GM12874 (cell line): Measurements from ENCODE around the gene WDR45B.

Experiments used
- TF ChIP-seq, protein P1 (sequence below): IDR thresholded peaks from 2 replicates; pipeline ENCODE4 v1.5.1; 2011; ENCODE audit warnings: low read depth, mild to moderate bottlenecking, control low read depth, low read length, moderate library complexity; ENCODE audit not compliant: insufficient read depth

Gene WDR45B

DNA sequence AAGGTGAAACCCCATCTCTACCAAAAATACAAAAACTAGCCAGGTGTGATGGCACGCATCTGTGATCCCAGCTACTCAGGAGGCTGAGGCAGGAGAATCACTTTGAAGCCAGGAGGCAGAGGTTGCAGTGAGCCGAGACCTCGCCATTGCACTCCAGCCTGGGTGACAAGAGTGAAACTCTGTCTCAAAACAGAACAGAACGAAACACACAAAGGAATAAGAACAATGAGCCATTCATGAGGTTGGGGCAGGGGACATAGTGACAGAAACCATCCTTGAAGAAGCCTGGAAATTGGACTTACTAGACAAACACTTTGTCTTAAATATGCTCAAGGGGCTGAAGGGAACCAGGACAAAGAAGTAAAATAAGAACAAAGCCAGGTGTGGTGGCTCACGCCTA is 39.4 kb downstream of the WDR45B start:
- TF ChIP-seq, protein P1, sequence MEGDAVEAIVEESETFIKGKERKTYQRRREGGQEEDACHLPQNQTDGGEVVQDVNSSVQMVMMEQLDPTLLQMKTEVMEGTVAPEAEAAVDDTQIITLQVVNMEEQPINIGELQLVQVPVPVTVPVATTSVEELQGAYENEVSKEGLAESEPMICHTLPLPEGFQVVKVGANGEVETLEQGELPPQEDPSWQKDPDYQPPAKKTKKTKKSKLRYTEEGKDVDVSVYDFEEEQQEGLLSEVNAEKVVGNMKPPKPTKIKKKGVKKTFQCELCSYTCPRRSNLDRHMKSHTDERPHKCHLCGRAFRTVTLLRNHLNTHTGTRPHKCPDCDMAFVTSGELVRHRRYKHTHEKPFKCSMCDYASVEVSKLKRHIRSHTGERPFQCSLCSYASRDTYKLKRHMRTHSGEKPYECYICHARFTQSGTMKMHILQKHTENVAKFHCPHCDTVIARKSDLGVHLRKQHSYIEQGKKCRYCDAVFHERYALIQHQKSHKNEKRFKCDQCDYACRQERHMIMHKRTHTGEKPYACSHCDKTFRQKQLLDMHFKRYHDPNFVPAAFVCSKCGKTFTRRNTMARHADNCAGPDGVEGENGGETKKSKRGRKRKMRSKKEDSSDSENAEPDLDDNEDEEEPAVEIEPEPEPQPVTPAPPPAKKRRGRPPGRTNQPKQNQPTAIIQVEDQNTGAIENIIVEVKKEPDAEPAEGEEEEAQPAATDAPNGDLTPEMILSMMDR, result no peak

DNA sequence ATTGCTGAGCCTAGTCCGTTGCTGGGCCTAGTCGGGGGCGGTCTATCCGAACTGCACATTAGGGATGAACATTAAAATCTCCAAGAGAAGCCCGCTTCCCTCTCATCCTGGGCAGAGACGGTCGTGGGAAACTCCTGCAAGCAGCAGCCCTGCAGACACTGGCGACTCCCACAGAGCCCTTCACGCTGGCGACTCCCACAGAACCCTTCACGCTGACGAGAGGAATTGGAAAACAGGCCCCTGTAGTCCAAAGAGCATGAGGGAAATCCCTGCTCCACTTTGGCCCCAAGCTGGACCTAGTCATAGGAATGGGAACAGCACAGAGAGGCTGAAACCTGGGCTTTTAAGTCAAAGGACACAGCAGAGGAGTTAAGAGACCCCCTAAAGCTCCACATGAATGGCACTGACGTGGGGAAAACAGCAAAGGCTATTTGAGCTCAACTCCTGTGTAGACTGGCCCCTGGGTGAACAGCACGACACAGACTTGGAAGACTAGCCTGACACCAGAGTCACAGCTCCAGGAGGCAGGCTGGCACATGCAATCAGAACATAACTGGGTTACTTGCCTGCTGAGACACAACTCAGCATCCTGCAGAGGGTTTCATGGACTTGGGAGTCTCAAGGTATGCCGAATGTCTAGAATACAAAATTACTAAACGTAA is 42.2 kb downstream of the WDR45B start:
- TF ChIP-seq, protein P1, result no peak

DNA sequence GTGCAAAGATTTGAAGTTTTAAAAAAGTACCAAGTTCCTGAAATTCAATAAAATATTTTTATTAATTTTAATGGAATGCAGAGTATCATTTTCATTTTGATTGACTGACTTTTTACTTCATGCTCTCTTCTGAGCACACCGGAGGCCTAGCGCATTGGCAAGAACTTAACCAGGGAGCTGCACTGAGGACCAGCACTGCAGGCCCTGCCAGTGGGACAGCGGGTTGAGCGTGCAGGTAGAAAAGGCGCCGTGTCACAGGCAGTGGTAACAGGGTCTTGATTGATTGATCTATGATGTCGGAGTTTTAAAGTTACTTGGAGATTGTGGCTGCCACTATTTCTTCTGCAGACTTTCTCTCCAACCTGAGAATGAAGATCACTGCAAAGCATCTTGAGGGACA is 43.7 kb downstream of the WDR45B start:
- TF ChIP-seq, protein P1, result no peak

DNA sequence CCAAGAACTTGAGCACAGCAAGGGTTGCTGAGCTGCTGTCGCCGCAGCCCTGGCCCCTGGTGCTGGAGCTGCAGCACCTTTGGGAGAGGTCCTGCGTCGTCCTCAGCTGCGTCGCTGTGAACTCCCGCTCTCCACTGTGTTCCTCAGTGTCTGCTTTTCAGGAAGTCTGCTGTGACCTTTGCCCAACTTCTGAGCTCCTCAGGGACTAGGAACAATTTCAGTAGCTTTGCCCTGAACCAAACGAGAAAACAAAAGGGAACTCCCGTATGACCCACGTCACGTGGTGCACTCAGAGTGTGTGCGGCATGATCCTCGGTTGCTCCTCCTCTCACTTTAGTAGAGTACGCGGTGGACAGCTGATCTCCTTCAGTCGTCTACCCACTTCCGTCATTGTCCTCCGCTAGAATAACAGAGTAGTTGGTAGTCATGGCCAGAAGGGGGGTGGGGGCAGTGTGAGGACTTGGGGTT is 44.2 kb downstream of the WDR45B start:
- TF ChIP-seq, protein P1, result no peak

DNA sequence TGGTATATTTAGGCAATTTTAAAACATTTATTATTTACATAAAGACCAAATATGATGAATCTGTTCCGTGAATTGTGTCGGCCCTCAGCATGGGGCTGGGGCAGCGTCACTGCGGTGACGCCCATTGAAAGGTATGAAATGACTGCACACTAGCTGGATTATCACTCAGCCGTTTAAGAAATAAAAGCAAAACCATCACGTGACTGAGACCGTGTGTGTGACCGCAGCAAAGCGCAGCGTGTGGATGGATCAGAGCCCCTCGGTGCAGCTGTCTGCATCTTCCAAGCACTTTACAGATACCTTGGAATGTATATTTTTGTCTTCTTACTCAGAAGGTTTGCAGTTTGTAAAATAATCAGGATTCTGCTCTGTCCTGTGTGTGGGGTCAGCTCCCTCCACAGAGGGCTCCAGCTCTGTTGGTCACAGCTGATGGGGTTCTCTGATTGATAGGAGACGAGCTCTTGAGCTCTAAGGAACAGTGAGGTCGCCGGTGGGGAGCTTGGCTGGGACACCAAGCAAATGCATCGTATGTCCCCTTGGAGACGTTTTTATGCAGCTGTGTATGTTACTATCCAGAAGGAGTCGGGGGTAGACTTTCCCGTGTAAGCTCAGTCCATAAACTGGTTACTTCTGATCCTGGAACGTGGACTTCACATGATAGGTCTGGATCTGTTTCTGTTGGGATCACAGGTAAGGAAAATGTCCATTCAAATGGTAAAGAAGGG is 45.1 kb downstream of the WDR45B start:
- TF ChIP-seq, protein P1, result no peak

DNA sequence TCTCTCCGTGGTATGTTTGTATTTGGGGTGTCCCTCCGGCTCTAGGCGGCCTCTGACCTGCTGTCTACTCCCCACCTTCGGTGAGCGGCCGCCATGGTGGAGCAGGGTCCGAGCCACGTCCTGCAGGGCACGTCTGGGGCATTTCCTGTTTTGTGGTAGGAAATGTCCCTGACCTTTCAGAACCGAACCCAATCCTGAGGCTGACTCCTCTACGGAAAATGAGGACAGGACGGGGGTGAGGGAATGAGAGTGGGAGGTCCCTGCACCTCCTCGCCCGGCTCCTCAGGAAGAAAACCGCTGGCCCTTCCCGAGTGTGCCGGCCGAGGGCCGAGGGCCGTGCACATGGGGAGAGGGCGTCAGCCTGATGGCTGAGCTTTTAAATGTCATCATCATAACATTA is 45.8 kb downstream of the WDR45B start:
- TF ChIP-seq, protein P1, result no peak

DNA sequence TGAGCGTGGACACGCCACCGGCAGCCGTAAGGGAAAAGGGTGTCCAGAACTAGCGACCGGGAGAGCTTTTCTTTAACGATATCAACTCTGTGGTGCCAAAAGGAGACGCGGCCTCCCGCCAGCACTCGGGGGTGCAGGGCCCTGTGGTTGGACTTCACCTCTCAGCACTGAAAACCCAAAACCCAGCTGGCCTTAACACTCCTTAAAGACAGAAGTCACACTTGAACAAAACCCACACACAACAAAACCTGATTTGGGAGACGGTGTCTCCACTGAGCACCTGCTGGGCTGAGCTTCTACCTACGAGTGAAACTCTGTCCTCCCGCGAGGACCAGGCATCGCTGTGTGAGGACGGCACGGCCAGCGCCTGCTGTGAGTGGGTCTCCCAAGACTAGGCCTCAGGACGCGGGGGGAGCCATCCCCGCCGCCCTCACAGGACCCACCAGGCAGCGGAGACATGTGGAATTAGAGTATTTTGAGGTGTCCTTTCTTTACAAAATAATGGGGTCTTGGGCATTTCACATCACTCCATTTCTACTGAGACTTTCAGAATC is 46.7 kb downstream of the WDR45B start:
- TF ChIP-seq, protein P1, result no peak
